K562 (cell line): ENCODE measurements around the gene SLIT1. TPM values are rescaled to one million over a fixed set of nuclear protein-coding genes. Genes with fewer than 3 reads are reported as not detected.
A peak's percentile ranks its signal among the peaks of the same experiment; 100 is the strongest.

Source experiments
- DDX20 ChIP-seq: fragments of 450-650 bp; IDR thresholded peaks from 2 replicates; pipeline ENCODE4 v1.6.1; 2016; ENCODE audit warnings: missing genetic modification characterization, low read depth, mild to moderate bottlenecking, missing compliant biosample characterization, moderate library complexity
- DMBX1 ChIP-seq: fragments of 250-450 bp; sonication (Bioruptor Pico); IDR thresholded peaks from 2 replicates; pipeline ENCODE4 v1.8.0; 2022; ENCODE audit warnings: inconsistent platforms, mild to moderate bottlenecking, moderate library complexity, borderline replicate concordance
- JUND ChIP-seq, 2 experiments: IDR thresholded peaks; 2 replicates in 1 of 2; 3 replicates in 1 of 2; pipeline ENCODE4 v1.6.1; 2011; ENCODE audit warnings: borderline replicate concordance in 2 of 2, low read depth in 2 of 2, low read length in 2 of 2, improper control_type of control experiment in 1 of 2, missing biosample characterization in 1 of 2, missing genetic modification characterization in 1 of 2, missing genetic modification reagents in 1 of 2
- SREBF2 ChIP-seq: sonication (generic); formaldehyde crosslinking; IDR thresholded peaks from 2 replicates; pipeline ENCODE4 v1.4.0; 2020; ENCODE audit warnings: mild to moderate bottlenecking, missing genetic modification reagents
- TRIM24 ChIP-seq, 2 experiments: fragments of 450-650 bp; IDR thresholded peaks; 2 replicates each; pipeline ENCODE4 v1.6.1; 2016
- polyA plus RNA-seq, 8 experiments: library from polyadenylated mRNA; depleted of rRNA in 4 of 8; stranded (reverse) in 5 of 8; unstranded in 3 of 8; fragments of >200 nt; fragmentation: Nextera tagmentation in 2 of 8; fragmentation: Illumina TruSeq in 1 of 8; extraction: Ambion mirVana in 2 of 8; extraction: Trizol in 1 of 8; gene quantifications; 2 replicates each; pipeline versions ENCODE4 v1.2.1 to v1.2.3, GENCODE V29; 2011 to 2014; ENCODE audit warnings: inconsistent platforms in 1 of 8, missing spikeins in 1 of 8
- total RNA-seq, 7 experiments: library from RNA; depleted of rRNA in 6 of 7; stranded (reverse); fragments of >200 nt in 6 of 7; fragmentation: Illumina TruSeq in 2 of 7; extraction: Trizol in 2 of 7; gene quantifications; 2 replicates each; pipeline versions ENCODE4 v1.2.1 to v1.2.3, GENCODE V29; 2011 to 2021; ENCODE audit warnings: low replicate concordance in 1 of 7
- TF ChIP-seq, protein P1 (sequence below): fragments of 200-600 bp; sonication (generic); IDR thresholded peaks from one replicate; pipeline ENCODE4 v1.6.1; 2012; ENCODE audit warnings: mild to moderate bottlenecking, low read depth, low read length, inconsistent platforms
- TF ChIP-seq, protein P2 (sequence below), 2 experiments: fragments of 200-800 bp in 1 of 2; sonication (Bioruptor generic) in 1 of 2; sonication (generic) in 1 of 2; formaldehyde crosslinking in 1 of 2; IDR thresholded peaks in 1 of 2; conservative IDR thresholded peaks in 1 of 2; 2 replicates each; pipeline versions ENCODE4 v1.5.0 to v1.6.1; 2016 to 2020; ENCODE audit warnings: missing compliant biosample characterization in 1 of 2, missing genetic modification characterization in 1 of 2, missing genetic modification reagents in 1 of 2
- TF ChIP-seq, protein P3 (sequence below), 2 experiments: fragments of 450-650 bp in 1 of 2; sonication (generic) in 1 of 2; formaldehyde crosslinking in 1 of 2; IDR thresholded peaks in 1 of 2; conservative IDR thresholded peaks in 1 of 2; 2 replicates each; pipeline versions ENCODE4 v1.6.1 to v1.8.1; 2016 to 2023; ENCODE audit warnings: mild to moderate bottlenecking in 2 of 2, moderate library complexity in 2 of 2, inconsistent platforms in 1 of 2, missing genetic modification reagents in 1 of 2
- TF ChIP-seq, protein P4 (sequence below): fragments of 200-800 bp; sonication (Bioruptor generic); IDR thresholded peaks from 2 replicates; pipeline ENCODE4 v1.6.1; 2017; ENCODE audit warnings: missing genetic modification characterization, missing compliant biosample characterization

Gene SLIT1
- total and polyA plus RNA-seq, 9 of the 15 experiments (the other 6 are each of a cell fraction or from before 2014, with no cell fraction given), result 0.01 to 0.11 (median 0.04) TPM; not detected in 3

DNA sequence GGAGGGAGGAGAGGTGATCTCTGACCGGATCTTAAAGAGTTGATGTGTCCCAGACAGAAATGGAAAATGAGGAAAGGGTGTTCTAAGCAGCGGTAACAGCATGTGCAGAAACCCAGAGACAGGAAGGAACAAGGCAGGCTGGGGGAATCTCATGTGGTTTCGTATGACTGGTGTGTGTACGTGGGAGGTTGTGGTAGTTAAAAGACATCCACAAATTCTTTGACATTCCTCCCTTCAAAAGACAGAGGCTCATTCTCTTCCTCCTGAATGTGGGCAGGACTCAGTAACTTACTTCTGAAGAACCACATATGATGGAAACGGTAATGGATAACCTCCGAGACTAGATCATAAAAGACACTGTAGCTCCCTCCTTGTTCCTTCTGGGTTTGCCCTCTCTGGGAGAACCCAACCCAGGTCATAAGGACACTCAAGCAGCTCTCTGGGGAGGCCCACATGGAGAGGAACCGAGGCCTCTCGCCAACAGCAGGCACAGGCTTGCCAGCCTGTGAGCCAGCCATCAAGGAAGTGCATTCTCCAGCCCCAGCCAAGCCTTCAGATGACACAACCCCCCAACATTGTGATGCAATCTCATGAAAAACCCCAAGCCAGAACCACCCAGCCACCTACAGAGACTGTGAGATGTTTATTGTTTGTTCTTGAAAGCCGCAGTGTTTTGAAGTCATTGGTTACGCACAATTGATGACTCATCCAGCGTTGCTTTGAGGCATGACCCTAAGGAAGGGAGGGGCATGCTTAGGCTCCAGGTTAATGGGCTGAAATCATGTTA is 116.0 kb downstream of the SLIT1 start (continued):
- TF ChIP-seq, protein P1, sequence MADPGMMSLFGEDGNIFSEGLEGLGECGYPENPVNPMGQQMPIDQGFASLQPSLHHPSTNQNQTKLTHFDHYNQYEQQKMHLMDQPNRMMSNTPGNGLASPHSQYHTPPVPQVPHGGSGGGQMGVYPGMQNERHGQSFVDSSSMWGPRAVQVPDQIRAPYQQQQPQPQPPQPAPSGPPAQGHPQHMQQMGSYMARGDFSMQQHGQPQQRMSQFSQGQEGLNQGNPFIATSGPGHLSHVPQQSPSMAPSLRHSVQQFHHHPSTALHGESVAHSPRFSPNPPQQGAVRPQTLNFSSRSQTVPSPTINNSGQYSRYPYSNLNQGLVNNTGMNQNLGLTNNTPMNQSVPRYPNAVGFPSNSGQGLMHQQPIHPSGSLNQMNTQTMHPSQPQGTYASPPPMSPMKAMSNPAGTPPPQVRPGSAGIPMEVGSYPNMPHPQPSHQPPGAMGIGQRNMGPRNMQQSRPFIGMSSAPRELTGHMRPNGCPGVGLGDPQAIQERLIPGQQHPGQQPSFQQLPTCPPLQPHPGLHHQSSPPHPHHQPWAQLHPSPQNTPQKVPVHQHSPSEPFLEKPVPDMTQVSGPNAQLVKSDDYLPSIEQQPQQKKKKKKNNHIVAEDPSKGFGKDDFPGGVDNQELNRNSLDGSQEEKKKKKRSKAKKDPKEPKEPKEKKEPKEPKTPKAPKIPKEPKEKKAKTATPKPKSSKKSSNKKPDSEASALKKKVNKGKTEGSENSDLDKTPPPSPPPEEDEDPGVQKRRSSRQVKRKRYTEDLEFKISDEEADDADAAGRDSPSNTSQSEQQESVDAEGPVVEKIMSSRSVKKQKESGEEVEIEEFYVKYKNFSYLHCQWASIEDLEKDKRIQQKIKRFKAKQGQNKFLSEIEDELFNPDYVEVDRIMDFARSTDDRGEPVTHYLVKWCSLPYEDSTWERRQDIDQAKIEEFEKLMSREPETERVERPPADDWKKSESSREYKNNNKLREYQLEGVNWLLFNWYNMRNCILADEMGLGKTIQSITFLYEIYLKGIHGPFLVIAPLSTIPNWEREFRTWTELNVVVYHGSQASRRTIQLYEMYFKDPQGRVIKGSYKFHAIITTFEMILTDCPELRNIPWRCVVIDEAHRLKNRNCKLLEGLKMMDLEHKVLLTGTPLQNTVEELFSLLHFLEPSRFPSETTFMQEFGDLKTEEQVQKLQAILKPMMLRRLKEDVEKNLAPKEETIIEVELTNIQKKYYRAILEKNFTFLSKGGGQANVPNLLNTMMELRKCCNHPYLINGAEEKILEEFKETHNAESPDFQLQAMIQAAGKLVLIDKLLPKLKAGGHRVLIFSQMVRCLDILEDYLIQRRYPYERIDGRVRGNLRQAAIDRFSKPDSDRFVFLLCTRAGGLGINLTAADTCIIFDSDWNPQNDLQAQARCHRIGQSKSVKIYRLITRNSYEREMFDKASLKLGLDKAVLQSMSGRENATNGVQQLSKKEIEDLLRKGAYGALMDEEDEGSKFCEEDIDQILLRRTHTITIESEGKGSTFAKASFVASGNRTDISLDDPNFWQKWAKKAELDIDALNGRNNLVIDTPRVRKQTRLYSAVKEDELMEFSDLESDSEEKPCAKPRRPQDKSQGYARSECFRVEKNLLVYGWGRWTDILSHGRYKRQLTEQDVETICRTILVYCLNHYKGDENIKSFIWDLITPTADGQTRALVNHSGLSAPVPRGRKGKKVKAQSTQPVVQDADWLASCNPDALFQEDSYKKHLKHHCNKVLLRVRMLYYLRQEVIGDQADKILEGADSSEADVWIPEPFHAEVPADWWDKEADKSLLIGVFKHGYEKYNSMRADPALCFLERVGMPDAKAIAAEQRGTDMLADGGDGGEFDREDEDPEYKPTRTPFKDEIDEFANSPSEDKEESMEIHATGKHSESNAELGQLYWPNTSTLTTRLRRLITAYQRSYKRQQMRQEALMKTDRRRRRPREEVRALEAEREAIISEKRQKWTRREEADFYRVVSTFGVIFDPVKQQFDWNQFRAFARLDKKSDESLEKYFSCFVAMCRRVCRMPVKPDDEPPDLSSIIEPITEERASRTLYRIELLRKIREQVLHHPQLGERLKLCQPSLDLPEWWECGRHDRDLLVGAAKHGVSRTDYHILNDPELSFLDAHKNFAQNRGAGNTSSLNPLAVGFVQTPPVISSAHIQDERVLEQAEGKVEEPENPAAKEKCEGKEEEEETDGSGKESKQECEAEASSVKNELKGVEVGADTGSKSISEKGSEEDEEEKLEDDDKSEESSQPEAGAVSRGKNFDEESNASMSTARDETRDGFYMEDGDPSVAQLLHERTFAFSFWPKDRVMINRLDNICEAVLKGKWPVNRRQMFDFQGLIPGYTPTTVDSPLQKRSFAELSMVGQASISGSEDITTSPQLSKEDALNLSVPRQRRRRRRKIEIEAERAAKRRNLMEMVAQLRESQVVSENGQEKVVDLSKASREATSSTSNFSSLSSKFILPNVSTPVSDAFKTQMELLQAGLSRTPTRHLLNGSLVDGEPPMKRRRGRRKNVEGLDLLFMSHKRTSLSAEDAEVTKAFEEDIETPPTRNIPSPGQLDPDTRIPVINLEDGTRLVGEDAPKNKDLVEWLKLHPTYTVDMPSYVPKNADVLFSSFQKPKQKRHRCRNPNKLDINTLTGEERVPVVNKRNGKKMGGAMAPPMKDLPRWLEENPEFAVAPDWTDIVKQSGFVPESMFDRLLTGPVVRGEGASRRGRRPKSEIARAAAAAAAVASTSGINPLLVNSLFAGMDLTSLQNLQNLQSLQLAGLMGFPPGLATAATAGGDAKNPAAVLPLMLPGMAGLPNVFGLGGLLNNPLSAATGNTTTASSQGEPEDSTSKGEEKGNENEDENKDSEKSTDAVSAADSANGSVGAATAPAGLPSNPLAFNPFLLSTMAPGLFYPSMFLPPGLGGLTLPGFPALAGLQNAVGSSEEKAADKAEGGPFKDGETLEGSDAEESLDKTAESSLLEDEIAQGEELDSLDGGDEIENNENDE, result no peak
- TF ChIP-seq JUND (IDR thresholded peaks at IDR 0.05; ENCODE audit: borderline replicate concordance, low read depth, low read length) (peak; percentile 95), JUND (tag; IDR thresholded peaks at IDR 0.05; ENCODE audit: borderline replicate concordance, low read depth, low read length) (peak; percentile 92), DDX20 (tag) (no peak), DMBX1 (CRISPR knock-in tag) (0 out of 2 replicates have a peak, but pooled peaks have one; percentile 41), SREBF2 (CRISPR knock-in tag) (no peak), TRIM24 (IDR thresholded peaks at IDR 0.05) (peak; percentile 97 to 98)
- TF ChIP-seq, protein P2, sequence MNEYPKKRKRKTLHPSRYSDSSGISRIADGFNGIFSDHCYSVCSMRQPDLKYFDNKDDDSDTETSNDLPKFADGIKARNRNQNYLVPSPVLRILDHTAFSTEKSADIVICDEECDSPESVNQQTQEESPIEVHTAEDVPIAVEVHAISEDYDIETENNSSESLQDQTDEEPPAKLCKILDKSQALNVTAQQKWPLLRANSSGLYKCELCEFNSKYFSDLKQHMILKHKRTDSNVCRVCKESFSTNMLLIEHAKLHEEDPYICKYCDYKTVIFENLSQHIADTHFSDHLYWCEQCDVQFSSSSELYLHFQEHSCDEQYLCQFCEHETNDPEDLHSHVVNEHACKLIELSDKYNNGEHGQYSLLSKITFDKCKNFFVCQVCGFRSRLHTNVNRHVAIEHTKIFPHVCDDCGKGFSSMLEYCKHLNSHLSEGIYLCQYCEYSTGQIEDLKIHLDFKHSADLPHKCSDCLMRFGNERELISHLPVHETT (CRISPR knock-in tag; conservative IDR thresholded peaks at IDR 0.05 in 1 of 2, IDR thresholded peaks at IDR 0.05 in 1 of 2), result no peak
- TF ChIP-seq, protein P3, sequence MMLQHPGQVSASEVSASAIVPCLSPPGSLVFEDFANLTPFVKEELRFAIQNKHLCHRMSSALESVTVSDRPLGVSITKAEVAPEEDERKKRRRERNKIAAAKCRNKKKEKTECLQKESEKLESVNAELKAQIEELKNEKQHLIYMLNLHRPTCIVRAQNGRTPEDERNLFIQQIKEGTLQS (IDR thresholded peaks at IDR 0.05), result peak; percentile 98
- TF ChIP-seq, protein P3 (CRISPR knock-in tag; conservative IDR thresholded peaks at IDR 0.05), result no peak
- TF ChIP-seq, protein P4, sequence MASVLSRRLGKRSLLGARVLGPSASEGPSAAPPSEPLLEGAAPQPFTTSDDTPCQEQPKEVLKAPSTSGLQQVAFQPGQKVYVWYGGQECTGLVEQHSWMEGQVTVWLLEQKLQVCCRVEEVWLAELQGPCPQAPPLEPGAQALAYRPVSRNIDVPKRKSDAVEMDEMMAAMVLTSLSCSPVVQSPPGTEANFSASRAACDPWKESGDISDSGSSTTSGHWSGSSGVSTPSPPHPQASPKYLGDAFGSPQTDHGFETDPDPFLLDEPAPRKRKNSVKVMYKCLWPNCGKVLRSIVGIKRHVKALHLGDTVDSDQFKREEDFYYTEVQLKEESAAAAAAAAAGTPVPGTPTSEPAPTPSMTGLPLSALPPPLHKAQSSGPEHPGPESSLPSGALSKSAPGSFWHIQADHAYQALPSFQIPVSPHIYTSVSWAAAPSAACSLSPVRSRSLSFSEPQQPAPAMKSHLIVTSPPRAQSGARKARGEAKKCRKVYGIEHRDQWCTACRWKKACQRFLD (CRISPR knock-in tag), result no peak
